SJSA1 (cell line): Measurements from ENCODE around the gene WDR37. TPM values are rescaled to one million over a fixed set of nuclear protein-coding genes. Genes with fewer than 3 reads are reported as not detected.
A peak's percentile ranks its signal among the peaks of the same experiment; 100 is the strongest.

Experiments used
- DNase-seq, 2 experiments: peaks; one replicate each; pipeline ENCODE4 v3.0.0-alpha.2; 2015 to 2020; ENCODE audit warnings: low spot score in 2 of 2, low read depth in 1 of 2
- H3K27ac ChIP-seq: fragments of 250-450 bp; sonication (Bioruptor Pico); 2 replicates; pipeline ENCODE4 v1.5.1; 2020; ENCODE audit warnings: mild to moderate bottlenecking, moderate library complexity
- H3K27me3 ChIP-seq: fragments of 250-450 bp; sonication (Bioruptor Pico); replicated peaks from 2 replicates; pipeline ENCODE4 v1.5.1; 2020; ENCODE audit warnings: mild to moderate bottlenecking, moderate library complexity
- H3K36me3 ChIP-seq: fragments of 250-450 bp; sonication (Bioruptor Pico); 2 replicates; pipeline ENCODE4 v1.5.1; 2020; ENCODE audit warnings: mild to moderate bottlenecking
- H3K4me1 ChIP-seq: fragments of 250-450 bp; sonication (Bioruptor Pico); replicated peaks from 2 replicates; pipeline ENCODE4 v1.6.1; 2021; ENCODE audit warnings: mild to moderate bottlenecking
- H3K4me3 ChIP-seq: fragments of 250-450 bp; sonication (Bioruptor Pico); 2 replicates; pipeline ENCODE4 v1.5.1; 2020; ENCODE audit warnings: mild to moderate bottlenecking
- H3K9me3 ChIP-seq: fragments of 250-450 bp; sonication (Bioruptor Pico); replicated peaks from 2 replicates; pipeline ENCODE4 v1.5.1; 2020; ENCODE audit warnings: mild to moderate bottlenecking
- total RNA-seq: library from RNA; depleted of rRNA; stranded (reverse); fragments of >200 nt; shearing (Covaris generic); gene quantifications from 2 replicates; pipeline ENCODE4 v1.2.3, GENCODE V29; 2014

The WDR37 gene
- total RNA-seq, 1 experiment from 2014 or later, result 8.1 TPM

- H3K9me3 ChIP-seq, result no peaks in the 10 kb centered on the region
- H3K27ac ChIP-seq, result no peak overlapping the region
- no peak overlapping the region for H3K4me3 ChIP-seq
- peaks cover 72% of the 10 kb centered on the region for H3K36me3 ChIP-seq
- H3K27me3 ChIP-seq, result no peaks in the 10 kb centered on the region
- DNase-seq, result peak in 1 of 2 experiments; percentile 24
- H3K4me1 ChIP-seq, result no peaks in the 10 kb centered on the region
These were observed 38.2 kb downstream of the WDR37 start for GRCh38 chr10:1094112-1095057.

- no peaks in the 10 kb centered on the region for H3K4me1 ChIP-seq
- H3K4me3 ChIP-seq, result no peak overlapping the region
- H3K27me3 ChIP-seq, result no peaks in the 10 kb centered on the region
- no peaks in the 10 kb centered on the region for H3K9me3 ChIP-seq
- peaks cover 63% of the 10 kb centered on the region for H3K36me3 ChIP-seq
- peak in 1 of 2 experiments; percentile 23 for DNase-seq
- H3K27ac ChIP-seq, result no peak overlapping the region
These were observed 39.3 kb downstream of the WDR37 start for GRCh38 chr10:1095498-1095897.

DNA sequence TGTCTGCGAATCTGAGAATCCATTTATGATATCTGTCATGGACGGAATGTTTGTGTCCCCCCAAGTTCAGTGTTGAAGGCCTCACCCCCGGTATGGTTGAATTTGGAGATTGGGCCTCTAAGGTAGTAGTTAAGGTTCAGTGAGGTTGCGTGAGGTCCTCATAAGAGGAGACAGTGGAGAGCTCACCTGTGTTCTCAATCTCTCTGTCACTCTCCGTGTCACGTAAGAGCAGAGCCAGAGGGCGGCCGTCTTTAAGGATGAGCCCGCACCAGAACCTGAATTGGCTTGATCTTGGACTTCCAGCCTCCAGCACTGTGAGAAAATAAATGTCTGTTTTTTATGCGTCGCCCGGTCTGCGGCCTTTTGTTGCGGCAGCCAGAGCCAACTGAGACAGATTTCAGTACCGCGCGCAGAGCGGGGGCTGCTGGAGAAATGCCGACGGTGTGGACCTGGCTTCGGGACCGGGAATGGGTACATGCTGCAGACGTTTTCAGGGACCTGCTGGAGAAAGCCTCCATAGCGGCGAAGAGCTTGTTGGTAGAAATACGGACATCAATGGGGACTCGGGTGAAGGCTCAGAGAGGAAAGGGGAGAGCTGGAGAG, 40.2 kb downstream of the WDR37 start:
- H3K27ac ChIP-seq, result no peak overlapping the region
- H3K4me3 ChIP-seq, result no peak overlapping the region
- peaks cover 59% of the 10 kb centered on the region for H3K36me3 ChIP-seq
- DNase-seq, result no peak
- no peaks in the 10 kb centered on the region for H3K9me3 ChIP-seq
- no peaks in the 10 kb centered on the region for H3K27me3 ChIP-seq
- no peaks in the 10 kb centered on the region for H3K4me1 ChIP-seq

GRCh38 chr10:1097436-1097835, 41.3 kb downstream of the WDR37 start:
- Histone ChIP-seq H3K36me3 (peaks cover 62% of the 10 kb centered on the region), H3K27me3 (no peaks in the 10 kb centered on the region), H3K9me3 (no peaks in the 10 kb centered on the region), H3K4me1 (peaks cover 1% of the 10 kb centered on the region), H3K27ac (no peak overlapping the region), H3K4me3 (no peak overlapping the region)
- no peak for DNase-seq

DNA sequence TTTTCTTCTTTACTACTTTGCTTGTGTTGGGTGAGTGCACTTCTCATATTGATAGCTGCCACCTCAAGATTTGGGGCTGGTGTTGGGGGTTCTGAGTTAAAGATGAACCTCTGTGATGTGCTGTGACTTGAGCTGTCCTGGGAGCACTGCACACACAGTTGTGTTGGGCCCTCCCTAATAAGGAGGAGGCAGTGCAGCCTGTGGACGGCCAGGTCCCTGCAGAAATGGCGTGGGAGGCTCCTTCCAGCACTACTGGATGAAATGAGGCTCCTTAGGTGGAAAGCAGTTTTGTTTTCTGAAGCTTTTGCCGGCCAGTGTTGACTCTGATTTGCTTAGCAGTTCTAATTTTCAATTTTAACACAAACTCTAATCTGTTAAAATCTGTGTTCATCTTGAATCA, 44.0 kb downstream of the WDR37 start:
- no peaks in the 10 kb centered on the region for H3K9me3 ChIP-seq
- no peak overlapping the region for H3K4me3 ChIP-seq
- H3K27ac ChIP-seq, result no peak overlapping the region
- H3K36me3 ChIP-seq, result peaks cover 61% of the 10 kb centered on the region
- no peaks in the 10 kb centered on the region for H3K27me3 ChIP-seq
- H3K4me1 ChIP-seq, result peaks cover 9% of the 10 kb centered on the region
- DNase-seq, result no peak

- H3K9me3 ChIP-seq, result no peaks in the 10 kb centered on the region
- H3K4me3 ChIP-seq, result no peak overlapping the region
- H3K36me3 ChIP-seq, result peaks cover 63% of the 10 kb centered on the region
- no peaks in the 10 kb centered on the region for H3K27me3 ChIP-seq
- no peak for DNase-seq
- no peak overlapping the region for H3K27ac ChIP-seq
- peaks cover 9% of the 10 kb centered on the region for H3K4me1 ChIP-seq
These were observed 44.6 kb downstream of the WDR37 start for GRCh38 chr10:1100691-1101368.

- Histone ChIP-seq H3K27me3 (no peaks in the 10 kb centered on the region), H3K9me3 (no peaks in the 10 kb centered on the region), H3K4me3 (no peak overlapping the region), H3K4me1 (peaks cover 9% of the 10 kb centered on the region), H3K36me3 (peaks cover 61% of the 10 kb centered on the region), H3K27ac (no peak overlapping the region)
- no peak for DNase-seq
These were observed 45.8 kb downstream of the WDR37 start for GRCh38 chr10:1101946-1102345.

DNA sequence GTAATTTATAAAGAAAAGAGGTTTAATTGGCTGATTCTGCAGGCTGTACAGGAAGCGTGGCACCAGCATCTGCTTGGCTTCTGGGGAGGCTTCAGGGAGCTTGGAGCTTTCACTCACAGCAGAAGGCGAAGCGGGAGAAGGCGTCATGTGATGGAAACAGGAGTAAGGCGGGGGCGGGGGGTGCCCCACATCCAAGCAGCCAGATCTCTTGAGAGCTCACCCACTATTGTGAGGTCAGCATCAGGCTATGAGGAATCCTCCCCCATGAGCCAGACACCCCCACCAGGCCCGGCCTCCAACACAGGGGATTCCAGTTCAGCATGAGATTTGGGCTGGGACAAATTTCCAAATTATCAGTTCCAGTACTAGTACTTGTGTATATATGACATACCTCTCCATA, 46.2 kb downstream of the WDR37 start:
- H3K27me3 ChIP-seq, result no peaks in the 10 kb centered on the region
- no peak overlapping the region for H3K4me3 ChIP-seq
- no peak overlapping the region for H3K27ac ChIP-seq
- peaks cover 9% of the 10 kb centered on the region for H3K4me1 ChIP-seq
- H3K36me3 ChIP-seq, result peaks cover 59% of the 10 kb centered on the region
- no peaks in the 10 kb centered on the region for H3K9me3 ChIP-seq
- DNase-seq, result no peak

- H3K4me1 ChIP-seq, result peaks cover 9% of the 10 kb centered on the region
- peaks cover 56% of the 10 kb centered on the region for H3K36me3 ChIP-seq
- H3K4me3 ChIP-seq, result no peak overlapping the region
- peak overlapping the region; percentile 40 for H3K27ac ChIP-seq
- no peaks in the 10 kb centered on the region for H3K27me3 ChIP-seq
- DNase-seq, result peak in 1 of 2 experiments; percentile 21
- no peaks in the 10 kb centered on the region for H3K9me3 ChIP-seq
These were observed 46.6 kb downstream of the WDR37 start for GRCh38 chr10:1102831-1103230.

DNA sequence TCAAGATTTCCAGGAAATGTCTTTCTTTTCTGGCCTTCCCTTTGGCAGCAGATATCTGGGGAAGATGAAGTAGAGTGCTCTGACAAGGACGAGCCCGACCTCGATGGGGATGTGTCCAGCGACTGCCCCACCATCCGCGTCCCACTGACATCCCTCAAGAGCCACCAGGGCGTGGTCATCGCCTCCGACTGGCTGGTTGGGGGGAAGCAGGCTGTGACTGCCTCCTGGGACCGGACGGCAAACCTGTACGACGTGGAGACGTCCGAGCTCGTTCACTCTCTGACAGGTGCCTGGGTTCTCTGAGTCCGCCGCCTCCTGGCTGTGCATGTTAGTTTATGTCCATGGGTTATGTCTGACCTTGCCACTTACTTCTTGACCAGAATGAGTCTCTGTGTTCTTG, 47.4 kb downstream of the WDR37 start:
- H3K27ac ChIP-seq, result peak overlapping the region; percentile 40; the same call in 1 of the 2 replicates
- H3K36me3 ChIP-seq, result peaks cover 61% of the 10 kb centered on the region
- no peaks in the 10 kb centered on the region for H3K9me3 ChIP-seq

GRCh38 chr10:1104971-1105370, 48.8 kb downstream of the WDR37 start:
- no peak overlapping the region for H3K4me3 ChIP-seq
- H3K27me3 ChIP-seq, result no peaks in the 10 kb centered on the region
- peaks cover 12% of the 10 kb centered on the region for H3K4me1 ChIP-seq
- DNase-seq, result no peak
- no peak overlapping the region for H3K27ac ChIP-seq
- no peaks in the 10 kb centered on the region for H3K9me3 ChIP-seq
- H3K36me3 ChIP-seq, result peaks cover 68% of the 10 kb centered on the region

More for the DNA sequence above, 47.4 kb downstream of the WDR37 start:
- peaks cover 9% of the 10 kb centered on the region for H3K4me1 ChIP-seq
- H3K27me3 ChIP-seq, result no peaks in the 10 kb centered on the region
- no peak for DNase-seq
- H3K4me3 ChIP-seq, result no peak overlapping the region

- no peaks in the 10 kb centered on the region for H3K9me3 ChIP-seq
- no peaks in the 10 kb centered on the region for H3K27me3 ChIP-seq
- no peak overlapping the region for H3K4me3 ChIP-seq
- no peak overlapping the region for H3K27ac ChIP-seq
- peaks cover 22% of the 10 kb centered on the region for H3K4me1 ChIP-seq
- peaks cover 74% of the 10 kb centered on the region for H3K36me3 ChIP-seq
- DNase-seq, result no peak
These were observed 50.8 kb downstream of the WDR37 start for GRCh38 chr10:1107004-1107403.

- Histone ChIP-seq H3K27me3 (no peaks in the 10 kb centered on the region), H3K27ac (no peak overlapping the region), H3K4me1 (peaks cover 18% of the 10 kb centered on the region), H3K9me3 (no peaks in the 10 kb centered on the region), H3K36me3 (peaks cover 81% of the 10 kb centered on the region), H3K4me3 (no peak overlapping the region)
- DNase-seq, result no peak
These were observed 51.5 kb downstream of the WDR37 start for GRCh38 chr10:1107679-1108078.
